ENCODE results near the gene ZNF687.
"Not testable (repeated sequence)": the region's sequence is repeated elsewhere in the genome, so short reads cannot be mapped to it uniquely, and the experiment has no call there.

Gene ZNF687, protein sequence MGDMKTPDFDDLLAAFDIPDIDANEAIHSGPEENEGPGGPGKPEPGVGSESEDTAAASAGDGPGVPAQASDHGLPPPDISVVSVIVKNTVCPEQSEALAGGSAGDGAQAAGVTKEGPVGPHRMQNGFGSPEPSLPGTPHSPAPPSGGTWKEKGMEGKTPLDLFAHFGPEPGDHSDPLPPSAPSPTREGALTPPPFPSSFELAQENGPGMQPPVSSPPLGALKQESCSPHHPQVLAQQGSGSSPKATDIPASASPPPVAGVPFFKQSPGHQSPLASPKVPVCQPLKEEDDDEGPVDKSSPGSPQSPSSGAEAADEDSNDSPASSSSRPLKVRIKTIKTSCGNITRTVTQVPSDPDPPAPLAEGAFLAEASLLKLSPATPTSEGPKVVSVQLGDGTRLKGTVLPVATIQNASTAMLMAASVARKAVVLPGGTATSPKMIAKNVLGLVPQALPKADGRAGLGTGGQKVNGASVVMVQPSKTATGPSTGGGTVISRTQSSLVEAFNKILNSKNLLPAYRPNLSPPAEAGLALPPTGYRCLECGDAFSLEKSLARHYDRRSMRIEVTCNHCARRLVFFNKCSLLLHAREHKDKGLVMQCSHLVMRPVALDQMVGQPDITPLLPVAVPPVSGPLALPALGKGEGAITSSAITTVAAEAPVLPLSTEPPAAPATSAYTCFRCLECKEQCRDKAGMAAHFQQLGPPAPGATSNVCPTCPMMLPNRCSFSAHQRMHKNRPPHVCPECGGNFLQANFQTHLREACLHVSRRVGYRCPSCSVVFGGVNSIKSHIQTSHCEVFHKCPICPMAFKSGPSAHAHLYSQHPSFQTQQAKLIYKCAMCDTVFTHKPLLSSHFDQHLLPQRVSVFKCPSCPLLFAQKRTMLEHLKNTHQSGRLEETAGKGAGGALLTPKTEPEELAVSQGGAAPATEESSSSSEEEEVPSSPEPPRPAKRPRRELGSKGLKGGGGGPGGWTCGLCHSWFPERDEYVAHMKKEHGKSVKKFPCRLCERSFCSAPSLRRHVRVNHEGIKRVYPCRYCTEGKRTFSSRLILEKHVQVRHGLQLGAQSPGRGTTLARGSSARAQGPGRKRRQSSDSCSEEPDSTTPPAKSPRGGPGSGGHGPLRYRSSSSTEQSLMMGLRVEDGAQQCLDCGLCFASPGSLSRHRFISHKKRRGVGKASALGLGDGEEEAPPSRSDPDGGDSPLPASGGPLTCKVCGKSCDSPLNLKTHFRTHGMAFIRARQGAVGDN

DNA sequence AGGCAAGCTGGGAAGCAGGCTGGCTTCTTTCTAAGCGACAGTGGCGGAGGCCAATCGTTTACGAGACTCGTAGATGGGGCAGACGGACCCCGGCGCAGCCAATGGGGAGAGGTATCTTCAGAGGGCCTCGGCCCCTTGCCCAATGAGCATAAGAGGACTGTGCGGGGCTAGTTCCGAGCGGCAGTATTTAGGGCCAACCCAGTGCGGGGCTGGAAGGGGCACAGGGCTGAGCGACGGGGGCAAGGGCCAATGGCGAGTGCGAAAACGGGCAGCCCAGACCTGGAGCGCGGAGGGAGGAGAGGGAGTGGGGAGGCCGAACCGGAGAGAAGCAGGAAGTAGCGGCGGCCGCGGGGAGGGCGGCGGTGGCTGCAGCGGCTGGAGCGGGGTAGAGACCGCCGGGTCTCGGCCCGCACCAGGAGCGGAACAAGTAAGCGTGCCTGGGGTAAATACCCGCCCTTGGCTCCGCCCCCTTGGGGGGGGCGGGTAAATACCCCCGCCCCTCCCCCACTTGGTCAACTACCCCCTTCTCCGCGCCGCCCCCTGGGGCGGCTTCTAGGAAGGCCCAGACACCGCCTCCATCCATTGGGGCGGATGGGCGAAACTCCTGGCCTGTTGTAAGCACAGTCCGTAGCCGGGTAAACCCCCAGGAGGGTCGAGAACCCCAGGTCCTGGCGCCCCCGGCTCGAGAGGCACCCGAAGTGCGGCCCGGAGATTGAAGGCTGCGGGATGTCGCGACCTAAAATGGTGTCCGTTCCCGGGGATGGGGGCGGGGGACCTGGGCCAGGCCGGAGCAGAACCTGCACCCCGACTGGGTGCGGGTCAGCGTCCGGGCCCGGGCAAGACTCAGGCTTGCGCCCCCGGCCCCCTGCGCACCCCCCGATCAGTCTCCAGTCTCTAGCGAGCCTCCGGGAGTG is at the start of gene ZNF687:
Gene ZNF687 (plus strand): TSS at position 331 of the 914 bp plus-strand sequence. CDS start 3,993 bp downstream, outside the sequence.
- peak; percentile 99 for DNase-seq

DNA sequence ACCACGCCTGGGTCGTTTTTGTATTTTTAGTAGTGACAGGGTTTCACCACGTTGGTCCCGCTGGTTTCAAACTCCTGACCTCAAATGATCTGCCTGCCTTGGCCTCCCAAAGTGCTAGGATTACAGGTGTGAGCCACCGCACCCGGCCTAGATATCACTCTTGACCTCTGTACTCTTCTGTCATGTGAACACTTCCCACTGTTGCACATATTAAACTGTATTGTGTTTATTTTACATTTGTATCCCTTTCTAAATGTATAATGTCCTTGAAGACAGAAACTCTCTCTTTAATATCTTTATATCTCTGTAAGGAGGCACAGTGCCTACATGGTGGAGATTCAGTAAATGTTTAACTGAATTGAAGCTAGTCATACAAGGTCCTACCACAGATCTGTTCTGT is 46.9 kb upstream of the ZNF687 start:
- DNase-seq: no peak

DNA sequence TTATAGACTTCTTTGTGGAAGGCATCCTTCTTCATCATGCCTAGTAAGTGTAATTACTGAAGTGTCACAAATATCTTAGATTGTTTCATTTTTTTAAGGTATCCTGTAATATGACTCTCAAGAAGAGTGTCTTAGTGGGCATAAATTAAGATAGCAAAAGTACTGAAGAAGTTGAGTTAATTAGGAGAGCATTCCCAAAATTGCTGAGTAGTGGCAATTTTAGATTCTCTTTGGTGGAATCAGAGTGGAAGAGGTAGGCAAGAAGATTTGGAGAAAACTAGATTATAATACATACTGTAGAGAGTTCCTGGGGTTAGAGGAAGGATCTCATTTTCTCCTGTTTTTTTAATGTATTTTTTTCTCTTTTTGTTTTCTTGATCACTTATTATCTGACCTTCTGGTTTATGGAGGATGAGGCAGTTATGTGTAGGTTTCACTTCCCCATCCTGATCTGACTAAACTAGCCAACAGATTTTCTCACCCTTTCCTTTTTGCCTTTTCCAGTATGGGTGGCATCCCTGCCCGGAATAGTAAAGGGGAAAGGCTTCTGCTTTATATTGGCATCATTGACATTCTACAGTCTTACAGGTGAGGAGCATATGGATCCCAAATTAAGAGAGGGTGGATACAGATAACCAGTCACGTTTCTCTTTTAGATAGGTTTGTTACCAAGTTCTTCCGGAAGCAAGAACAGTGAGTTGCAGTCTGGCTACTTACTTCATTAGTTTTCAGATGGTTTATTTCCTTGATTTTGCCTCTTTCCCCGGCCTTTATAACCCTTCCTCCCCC is 44.2 kb upstream of the ZNF687 start:
- DNase-seq: no peak

DNA sequence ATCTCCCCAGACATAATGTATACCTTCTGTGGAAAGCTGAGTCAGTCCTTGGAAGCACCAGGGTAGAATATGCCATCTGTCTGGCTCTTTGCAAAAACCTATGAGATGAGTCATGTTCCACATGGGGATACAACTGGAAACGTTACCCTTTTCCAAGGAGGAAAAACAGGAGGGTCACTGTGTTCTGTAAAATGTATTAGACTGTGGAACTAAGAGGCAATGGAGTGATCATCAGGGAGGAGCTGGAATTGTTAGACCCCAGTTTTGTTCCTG is 43.7 kb upstream of the ZNF687 start:
- no peak for DNase-seq

DNA sequence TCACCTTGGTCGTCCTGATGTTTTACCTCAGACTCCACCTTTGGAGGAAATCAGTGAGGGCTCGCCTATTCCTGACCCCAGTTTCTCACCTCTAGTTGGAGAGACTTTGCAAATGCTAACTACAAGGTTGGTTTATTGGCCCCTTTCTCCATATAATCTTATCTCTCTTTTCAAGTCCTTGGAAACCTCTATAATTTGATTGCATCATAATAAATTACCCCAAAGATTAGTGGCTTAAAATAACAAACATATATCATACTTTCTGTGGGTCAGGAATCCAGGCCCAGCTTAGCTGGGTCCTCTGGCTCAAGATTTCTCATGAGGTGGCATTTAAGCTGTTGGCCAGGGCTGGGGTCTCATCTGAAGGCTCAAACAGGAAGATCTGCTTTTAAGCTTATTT is 39.7 kb upstream of the ZNF687 start:
- no peak for DNase-seq

DNA sequence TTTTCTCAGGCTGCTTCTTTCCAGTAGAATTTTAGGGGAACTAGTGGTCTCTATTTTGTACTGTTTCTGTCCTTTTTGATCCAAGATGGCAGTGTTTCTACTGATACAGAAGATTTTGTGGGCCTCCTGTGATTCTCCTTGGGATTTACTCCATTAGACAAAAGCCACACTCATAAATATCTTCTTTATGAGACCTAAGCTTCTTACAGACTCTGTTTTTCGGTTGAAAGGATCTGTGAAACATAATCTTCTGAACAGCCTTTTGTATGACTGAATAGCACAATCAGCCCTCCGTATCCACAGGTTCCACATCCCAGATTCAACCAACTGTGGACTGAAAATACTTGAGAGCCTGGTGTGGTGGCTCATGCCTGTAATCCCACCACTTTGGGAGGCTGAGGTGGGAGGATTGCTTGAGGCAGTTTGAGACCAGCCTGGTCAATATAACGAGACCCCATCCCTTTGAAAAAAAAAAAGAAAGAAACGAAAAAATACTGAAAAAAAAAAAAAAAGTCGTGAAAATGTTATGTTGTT is 38.3 kb upstream of the ZNF687 start:
- DNase-seq: no peak

DNA sequence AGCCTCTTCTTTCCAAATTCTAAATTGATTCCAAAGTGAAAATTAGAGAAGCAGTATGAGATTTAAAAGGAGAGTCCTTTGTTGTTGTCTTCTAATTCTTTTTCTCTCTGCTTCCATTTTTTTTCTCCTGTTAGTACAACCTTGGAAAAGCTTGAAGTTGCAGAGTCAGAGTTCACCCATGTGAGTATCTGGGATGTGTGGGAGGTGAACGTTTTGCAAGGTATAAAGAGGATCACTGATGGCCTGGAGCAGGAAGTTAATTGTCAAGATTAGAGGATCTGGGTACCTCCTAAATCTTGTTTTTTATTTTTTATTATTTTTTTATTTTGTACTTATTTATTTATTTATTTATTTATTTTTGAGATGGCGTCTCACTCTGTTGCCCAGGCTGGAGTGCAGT is 35.3 kb upstream of the ZNF687 start:
- DNase-seq: no peak

DNA sequence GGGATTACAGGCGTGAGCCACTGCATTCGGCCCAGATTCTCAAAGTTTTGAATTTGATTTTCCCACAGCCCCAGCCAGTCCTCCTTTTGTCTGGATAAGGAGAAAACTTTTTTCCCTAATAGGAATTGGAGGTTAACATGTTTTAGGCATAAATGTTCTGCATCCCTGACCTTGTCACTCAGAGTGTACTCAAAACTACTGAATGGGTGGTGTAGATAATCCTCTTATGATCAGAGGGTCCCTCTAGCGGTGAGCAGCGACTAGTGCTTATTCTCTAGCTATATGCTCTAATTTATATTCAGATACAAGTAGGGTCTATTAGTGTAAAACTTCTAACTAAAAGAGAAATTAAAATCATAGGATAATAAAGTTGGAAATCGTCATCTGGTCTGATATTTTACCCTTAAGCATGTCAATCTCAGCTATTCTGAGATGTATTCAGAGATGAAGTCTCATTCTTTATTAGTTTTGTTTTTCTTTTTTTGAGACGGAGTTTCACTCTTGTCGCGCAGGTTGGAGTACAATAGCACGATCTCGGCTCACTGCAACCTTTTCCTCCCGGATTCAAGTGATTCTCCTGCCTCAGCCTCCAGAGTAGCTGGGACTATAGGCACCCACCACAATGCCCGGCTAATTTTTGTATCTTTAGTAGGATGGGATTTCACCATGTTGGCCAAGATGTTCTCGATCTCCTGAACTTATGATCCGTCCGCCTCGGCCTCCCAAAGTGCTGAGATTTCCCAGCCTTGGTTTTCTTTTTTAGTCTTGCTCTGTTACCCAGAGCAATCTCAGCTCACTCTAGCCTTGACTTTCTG is 30.2 kb upstream of the ZNF687 start:
- peak; percentile 57 for DNase-seq

DNA sequence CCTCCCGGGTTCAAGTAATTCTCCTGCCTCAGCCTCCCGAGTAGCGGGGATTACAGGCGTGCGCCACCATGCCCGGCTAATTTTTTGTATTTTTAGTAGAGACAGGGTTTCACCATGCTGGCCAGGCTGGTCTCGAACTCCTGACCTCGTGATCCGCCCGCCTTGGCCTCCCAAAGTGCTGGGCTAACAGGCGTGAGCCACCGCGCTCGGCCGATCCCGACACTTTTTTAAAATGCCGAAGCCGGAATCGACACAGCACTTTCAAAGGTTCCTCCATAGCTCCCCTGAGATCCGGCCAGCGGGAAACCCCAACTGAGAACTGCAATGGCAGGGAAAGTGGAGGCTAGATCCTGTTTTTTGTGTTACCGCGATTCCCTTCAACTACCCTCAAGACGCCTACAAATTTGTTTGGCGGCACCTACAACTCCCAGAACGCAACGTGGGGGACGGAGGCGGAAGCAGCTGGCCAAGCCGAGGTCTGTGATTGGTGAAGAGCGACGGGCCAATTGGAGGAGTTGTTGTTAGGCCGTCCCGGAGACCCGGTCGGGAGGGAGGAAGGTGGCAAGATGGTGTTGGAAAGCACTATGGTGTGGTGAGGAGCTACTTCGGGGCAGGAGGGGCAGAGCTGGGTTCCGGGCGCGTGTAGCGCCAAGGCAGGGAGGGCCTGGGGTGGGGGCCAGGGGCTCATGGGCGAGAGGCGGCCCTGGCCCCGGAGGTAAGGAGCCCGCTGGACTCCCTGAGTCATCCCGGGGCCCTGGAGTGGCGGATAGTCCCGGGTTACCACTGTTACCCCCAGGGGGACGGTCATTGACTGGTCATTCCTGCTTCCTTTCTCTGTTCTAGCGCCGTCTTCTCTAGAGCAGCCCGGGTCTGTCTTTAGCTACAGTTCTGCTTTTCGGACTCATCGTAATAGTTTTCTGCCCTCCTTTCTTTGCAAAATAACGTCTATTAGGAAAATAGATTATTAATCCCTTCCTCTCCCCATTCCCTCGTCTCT is 27.6 kb upstream of the ZNF687 start, which contains the start of gene PSMD4:
Gene PSMD4 (plus strand): TSS at position 518 of the 997 bp plus-strand sequence. CDS start 49 bp downstream, at position 567.
- DNase-seq: peak; percentile 95

DNA sequence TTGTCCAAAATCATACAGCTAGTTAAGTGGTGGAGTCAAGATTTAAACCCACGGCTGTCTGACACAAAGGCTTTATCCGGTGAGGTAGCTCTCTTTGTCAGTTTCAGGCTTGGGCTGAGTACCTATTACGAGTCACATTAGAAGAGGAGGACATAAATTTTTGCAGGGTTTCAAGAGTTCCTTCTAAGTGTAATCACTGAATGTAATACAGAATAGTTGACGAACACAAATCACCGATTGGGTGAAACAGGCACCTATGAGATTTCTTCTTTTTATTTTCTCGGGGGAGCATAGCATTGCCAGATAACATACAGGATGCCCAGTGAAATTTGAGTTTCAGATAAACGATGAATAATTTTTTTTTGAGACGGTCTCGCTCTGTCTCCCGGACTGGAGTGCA is 26.7 kb upstream of the ZNF687 start:
- no peak for DNase-seq

DNA sequence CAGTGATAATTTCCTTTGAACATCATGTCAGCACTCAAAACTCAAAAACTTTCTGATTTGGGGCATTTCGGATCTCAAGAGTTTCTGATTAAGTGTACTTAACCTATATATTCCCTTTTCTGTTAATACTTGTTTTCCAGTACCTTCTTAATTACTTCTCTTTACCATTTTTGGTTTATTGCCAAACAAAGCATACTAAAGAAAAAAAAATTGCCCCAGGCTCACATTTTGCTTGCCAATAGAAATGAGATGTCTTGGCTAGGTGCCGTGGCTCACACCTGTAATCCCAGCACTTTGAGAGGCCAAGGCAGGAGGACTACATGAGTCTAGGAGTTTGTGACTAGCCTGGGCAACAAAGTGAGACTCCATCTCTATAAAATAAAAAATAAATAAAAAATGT is 22.7 kb upstream of the ZNF687 start:
- no peak for DNase-seq

DNA sequence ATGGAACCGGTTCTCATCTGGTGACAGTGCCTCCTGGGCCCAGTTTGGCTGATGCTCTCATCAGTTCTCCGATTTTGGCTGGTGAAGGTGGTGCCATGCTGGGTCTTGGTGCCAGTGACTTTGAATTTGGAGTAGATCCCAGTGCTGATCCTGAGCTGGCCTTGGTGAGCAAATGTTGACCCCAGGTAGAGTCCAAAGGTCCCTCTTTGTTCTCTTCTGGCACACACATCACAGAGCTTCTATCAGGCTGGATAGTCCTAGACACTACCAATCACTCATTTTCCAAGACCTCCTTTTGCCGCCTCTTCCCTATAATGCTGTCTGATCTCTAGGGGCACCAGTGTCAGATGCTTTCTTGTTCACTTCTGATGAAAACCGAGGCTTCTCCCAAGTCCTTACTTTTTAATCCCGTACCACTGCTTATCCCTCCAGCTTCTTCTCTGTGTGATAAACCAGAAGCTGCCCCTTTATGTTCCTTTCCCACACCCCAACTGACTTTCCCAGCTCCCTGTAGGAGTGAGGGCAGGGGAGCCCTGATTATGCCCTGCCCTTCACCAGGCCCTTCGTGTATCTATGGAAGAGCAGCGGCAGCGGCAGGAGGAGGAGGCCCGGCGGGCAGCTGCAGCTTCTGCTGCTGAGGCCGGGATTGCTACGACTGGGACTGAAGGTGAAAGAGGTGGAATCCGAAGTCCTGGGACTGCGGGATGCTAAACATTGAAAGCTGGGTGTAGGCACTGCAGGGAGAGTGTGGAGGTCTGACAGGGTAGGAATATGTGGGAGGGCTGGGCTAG is 16.5 kb upstream of the ZNF687 start:
- no peak for DNase-seq

DNA sequence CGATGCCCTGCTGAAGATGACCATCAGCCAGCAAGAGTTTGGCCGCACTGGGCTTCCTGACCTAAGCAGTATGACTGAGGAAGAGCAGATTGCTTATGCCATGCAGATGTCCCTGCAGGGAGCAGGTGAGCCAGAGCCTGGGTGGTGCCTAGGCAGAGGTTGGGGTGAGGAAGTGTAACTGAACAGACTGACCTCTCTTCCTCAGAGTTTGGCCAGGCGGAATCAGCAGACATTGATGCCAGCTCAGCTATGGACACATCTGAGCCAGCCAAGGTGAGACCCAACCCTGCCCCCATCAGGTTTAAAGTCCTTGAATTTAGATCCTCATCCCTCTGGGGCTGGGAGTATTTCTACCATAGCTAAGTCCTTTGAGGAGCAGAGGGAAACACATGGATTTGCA is 15.8 kb upstream of the ZNF687 start:
- no peak for DNase-seq

DNA sequence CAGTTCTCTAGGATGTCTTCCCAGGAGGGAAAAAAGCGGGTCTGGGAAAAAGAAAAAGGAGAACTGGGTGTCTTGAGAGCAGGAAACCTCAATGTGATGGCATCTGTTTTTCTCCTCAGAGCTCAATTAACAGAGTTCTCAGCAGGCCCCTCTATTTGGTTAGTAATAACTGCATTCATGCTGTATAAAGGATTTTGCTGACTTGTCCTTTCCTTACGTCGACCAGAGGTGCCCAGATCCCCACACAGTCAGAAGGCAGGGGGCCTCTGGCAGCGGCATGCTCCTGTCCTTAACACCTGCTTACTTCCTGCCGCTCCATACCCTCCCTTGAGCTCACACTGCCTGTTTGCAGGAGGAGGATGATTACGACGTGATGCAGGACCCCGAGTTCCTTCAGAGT is 15.3 kb upstream of the ZNF687 start:
- DNase-seq: no peak

DNA sequence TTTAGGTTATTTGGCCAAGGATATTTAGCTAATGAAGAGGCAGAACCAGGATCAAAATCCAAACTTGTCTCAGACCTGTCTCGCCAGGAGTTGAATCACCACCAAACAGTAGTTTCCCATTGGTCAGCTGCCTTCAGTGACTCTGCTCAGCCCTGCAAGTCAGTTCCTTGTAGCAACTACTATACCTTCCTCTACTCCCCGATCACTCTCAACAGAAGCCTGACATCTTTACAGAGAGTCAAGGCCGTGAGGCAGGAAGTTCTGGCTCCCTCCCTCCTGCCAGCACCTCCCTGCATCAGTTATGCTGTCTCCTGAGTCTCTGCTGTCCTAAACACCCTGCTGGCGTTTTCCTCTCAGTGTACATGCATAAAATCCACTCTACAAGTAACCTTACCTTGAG is 14.3 kb upstream of the ZNF687 start:
- DNase-seq: no peak

DNA sequence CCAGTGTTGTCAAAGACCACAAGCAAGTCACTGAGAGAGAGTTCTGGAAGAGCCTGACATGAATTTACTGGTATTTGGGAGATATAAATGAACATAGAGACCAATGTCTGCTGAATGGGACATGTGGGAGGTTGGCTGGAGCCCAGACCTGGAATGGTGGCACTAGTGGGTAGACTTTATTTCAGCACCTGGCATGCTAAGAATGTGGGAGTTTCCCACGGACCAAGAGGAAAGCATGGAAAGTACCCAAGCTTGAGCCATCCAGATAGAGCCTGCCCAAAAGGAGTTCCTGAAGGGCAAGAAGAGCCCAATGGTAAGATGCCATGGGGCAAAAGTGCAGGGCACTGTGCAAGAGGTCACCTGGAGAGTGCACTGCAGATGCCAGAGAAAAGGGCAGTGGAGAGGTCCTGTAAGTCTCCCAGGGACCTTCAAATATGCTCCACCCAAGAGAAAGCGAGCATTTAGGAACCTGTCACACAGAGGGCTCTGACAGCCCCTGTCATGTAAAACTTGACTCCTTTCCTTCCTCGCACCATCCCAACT is 8.1 kb upstream of the ZNF687 start:
- DNase-seq: no peak

DNA sequence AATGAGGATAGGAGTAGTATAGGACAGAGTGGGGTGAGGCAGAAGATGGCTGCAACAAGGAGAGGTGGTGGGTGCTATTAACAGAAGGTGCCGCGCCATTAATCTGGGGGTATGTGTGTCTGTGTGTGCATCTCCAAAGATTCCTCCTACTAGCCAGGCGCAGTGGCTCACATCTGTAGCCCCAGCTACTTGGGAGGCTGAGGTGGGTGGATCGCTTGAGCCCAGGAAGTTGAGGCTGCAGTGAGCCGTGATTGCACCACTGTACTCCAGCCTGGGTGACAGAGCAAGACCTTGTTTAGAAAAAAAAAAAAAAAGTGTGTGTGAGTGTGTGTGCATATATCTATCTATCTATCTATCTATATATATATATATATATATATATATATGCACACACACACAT is 6.8 kb upstream of the ZNF687 start:
- not testable (repeated sequence) for DNase-seq

DNA sequence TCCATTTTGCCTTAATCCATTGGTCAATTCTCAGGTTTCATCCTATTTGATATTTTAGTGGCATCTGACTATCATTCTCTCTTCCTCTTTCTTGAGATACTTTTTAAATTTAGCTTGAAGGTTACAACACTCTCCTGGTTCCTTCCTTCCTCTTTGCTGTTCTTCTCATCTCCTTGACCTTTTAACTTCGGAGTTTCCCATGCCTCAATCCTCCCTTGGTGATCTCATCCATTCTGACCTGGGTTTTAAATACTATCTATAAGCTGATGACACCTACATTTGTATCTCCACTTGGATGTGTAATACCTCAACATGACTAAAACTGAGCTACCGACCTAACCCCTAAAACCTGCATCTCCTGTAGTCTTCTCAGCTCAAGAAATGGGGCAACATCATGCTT is 4.8 kb upstream of the ZNF687 start:
- DNase-seq: no peak
